HepG2 (cell line): ENCODE measurements around the gene OTOP1. TPM values are rescaled to one million over a fixed set of nuclear protein-coding genes. Genes with fewer than 3 reads are reported as not detected.

Source experiments
- JUNB ChIP-seq: sonication (generic); formaldehyde crosslinking; IDR thresholded peaks from 2 replicates; pipeline ENCODE4 v1.8.0; 2022; ENCODE audit warnings: missing genetic modification reagents, mild to moderate bottlenecking, borderline replicate concordance
- PPARG ChIP-seq: conservative IDR thresholded peaks from 2 replicates; pipeline ENCODE4 v1.6.1; 2016; ENCODE audit warnings: missing biosample characterization, missing genetic modification reagents
- SMARCC2 ChIP-seq: fragments of 450-650 bp; IDR thresholded peaks from 2 replicates; pipeline ENCODE4 v1.6.1; 2017; ENCODE audit warnings: antibody characterized with exemption, mild to moderate bottlenecking
- TBP ChIP-seq: sonication (generic); formaldehyde crosslinking; IDR thresholded peaks from 2 replicates; pipeline ENCODE4 v1.5.0; 2020; ENCODE audit warnings: missing genetic modification reagents
- ZNF598 ChIP-seq: sonication (generic); formaldehyde crosslinking; IDR thresholded peaks from 2 replicates; pipeline ENCODE4 v1.5.1; 2020; ENCODE audit warnings: mild to moderate bottlenecking, missing genetic modification reagents, borderline replicate concordance
- ZNF883 ChIP-seq: sonication (generic); formaldehyde crosslinking; IDR thresholded peaks from 2 replicates; pipeline ENCODE4 v1.5.1; 2020; ENCODE audit warnings: mild to moderate bottlenecking, missing genetic modification reagents; ENCODE audit errors: not compliant biosample characterization
- polyA plus RNA-seq, 8 experiments: library from polyadenylated mRNA; depleted of rRNA in 3 of 8; stranded (reverse) in 7 of 8; unstranded in 1 of 8; fragments of >200 nt; fragmentation: Illumina TruSeq in 4 of 8; extraction: Trizol in 4 of 8; gene quantifications; 2 replicates each; pipeline versions ENCODE4 v1.2.1 to v1.2.3, GENCODE V29; 2011 to 2016; ENCODE audit warnings: low read depth in 4 of 8, missing spikeins in 1 of 8, mixed read lengths in 1 of 8; ENCODE audit not compliant: insufficient read depth in 1 of 8
- total RNA-seq, 5 experiments: library from RNA; depleted of rRNA; stranded (reverse); fragments of >200 nt; fragmentation: Illumina TruSeq; extraction: Trizol; gene quantifications; 2 replicates each; pipeline ENCODE4 v1.2.3, GENCODE V29; 2016; ENCODE audit warnings: low read depth in 1 of 5
- TF ChIP-seq, protein P1 (sequence below): sonication (generic); formaldehyde crosslinking; IDR thresholded peaks from 2 replicates; pipeline ENCODE4 v1.4.0; 2020; ENCODE audit warnings: missing genetic modification reagents
- TF ChIP-seq, protein P2 (sequence below): sonication (generic); formaldehyde crosslinking; IDR thresholded peaks from 2 replicates; pipeline ENCODE4 v1.4.0; 2020; ENCODE audit warnings: missing genetic modification reagents, borderline replicate concordance
- TF ChIP-seq, protein P3 (sequence below): IDR thresholded peaks from 2 replicates; pipeline ENCODE4 v1.6.1; 2016

The OTOP1 gene
- total and polyA plus RNA-seq, 2 of the 13 experiments (the other 11 are each of a cell fraction or from before 2014, with no cell fraction given) = not detected

DNA sequence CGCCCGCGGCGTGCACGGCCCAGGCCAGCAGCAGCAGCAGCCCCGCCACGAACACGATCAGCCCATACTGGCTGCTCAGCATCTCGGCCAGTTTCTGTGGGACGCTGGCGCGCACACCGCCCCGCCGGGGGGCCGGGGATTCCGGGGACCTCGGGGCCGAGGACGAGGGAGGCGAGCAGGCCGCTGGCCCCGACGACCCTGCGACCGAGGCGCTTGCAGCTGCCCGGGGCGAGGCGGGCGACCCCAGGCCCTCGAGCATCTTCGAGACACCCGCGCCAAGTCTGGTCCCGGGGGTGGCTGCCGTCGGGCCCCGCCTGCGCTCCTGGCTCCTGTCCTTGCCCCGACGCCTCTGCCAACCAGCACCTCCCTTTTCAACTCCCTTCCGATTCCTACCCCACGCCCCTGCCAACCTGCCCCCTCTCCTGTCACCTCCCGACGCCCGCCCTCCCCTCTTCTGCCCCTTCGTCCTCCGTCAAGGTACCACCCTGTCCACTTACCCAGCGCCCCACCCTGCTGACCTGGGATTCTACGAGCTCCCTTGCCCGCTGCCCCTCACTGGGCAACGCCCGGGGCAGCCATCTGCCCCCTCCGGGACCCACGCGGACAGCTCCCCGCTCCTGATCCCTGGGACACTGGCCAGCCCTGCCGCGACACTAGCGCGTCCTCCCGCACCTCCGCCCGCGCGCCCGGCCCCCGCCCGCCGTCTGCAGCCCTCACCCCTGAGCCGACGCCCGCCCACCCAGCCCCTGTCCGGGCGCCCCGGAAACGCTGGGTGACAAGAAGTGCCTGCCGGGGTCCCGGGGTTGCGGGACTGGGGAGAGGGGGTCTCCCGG is at the start of gene OTOP1 (continued):
- no peak for TF ChIP-seq TBP (CRISPR knock-in tag)
- TF ChIP-seq, protein P1, sequence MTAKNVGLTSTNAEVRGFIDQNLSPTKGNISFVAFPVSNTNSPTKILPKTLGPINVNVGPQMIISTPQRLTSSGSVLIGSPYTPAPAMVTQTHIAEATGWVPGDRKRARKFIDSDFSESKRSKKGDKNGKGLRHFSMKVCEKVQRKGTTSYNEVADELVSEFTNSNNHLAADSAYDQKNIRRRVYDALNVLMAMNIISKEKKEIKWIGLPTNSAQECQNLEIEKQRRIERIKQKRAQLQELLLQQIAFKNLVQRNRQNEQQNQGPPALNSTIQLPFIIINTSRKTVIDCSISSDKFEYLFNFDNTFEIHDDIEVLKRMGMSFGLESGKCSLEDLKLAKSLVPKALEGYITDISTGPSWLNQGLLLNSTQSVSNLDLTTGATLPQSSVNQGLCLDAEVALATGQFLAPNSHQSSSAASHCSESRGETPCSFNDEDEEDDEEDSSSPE (CRISPR knock-in tag) = no peak
- no peak for TF ChIP-seq ZNF598
- TF ChIP-seq, protein P2, sequence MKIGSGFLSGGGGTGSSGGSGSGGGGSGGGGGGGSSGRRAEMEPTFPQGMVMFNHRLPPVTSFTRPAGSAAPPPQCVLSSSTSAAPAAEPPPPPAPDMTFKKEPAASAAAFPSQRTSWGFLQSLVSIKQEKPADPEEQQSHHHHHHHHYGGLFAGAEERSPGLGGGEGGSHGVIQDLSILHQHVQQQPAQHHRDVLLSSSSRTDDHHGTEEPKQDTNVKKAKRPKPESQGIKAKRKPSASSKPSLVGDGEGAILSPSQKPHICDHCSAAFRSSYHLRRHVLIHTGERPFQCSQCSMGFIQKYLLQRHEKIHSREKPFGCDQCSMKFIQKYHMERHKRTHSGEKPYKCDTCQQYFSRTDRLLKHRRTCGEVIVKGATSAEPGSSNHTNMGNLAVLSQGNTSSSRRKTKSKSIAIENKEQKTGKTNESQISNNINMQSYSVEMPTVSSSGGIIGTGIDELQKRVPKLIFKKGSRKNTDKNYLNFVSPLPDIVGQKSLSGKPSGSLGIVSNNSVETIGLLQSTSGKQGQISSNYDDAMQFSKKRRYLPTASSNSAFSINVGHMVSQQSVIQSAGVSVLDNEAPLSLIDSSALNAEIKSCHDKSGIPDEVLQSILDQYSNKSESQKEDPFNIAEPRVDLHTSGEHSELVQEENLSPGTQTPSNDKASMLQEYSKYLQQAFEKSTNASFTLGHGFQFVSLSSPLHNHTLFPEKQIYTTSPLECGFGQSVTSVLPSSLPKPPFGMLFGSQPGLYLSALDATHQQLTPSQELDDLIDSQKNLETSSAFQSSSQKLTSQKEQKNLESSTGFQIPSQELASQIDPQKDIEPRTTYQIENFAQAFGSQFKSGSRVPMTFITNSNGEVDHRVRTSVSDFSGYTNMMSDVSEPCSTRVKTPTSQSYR (CRISPR knock-in tag) = no peak
- TF ChIP-seq, protein P3, sequence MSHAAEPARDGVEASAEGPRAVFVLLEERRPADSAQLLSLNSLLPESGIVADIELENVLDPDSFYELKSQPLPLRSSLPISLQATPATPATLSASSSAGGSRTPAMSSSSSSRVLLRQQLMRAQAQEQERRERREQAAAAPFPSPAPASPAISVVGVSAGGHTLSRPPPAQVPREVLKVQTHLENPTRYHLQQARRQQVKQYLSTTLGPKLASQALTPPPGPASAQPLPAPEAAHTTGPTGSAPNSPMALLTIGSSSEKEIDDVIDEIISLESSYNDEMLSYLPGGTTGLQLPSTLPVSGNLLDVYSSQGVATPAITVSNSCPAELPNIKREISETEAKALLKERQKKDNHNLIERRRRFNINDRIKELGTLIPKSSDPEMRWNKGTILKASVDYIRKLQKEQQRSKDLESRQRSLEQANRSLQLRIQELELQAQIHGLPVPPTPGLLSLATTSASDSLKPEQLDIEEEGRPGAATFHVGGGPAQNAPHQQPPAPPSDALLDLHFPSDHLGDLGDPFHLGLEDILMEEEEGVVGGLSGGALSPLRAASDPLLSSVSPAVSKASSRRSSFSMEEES (CRISPR knock-in tag) = no peak
- TF ChIP-seq JUNB = no peak
- no peak for TF ChIP-seq ZNF883
- TF ChIP-seq PPARG (CRISPR knock-in tag) = no peak
- TF ChIP-seq SMARCC2 = no peak
